ENCODE measurements around the gene TTR.

The TTR gene

DNA sequence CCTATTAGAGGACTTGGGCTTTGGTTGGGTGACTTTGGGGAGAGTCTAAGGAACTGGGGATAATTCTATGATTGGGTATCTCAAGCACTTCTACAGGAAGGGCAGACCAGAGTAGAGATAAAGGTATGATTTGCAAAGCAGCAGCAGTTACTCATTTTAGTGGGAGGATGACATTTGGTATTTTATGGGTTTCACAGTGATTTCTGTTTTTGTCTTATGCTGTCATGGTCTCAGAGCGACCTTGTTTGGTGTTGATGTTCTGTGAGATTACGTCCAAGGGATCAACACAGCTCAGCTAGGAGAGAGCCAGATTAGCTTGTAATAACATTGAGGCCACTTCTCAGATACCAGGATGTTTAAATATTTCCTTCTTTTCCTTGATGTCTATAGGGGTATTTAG, 18.2 kb downstream of the TTR start:
- no peak for DNase-seq (ENCODE audit: extremely low read depth, low read depth)
- TF ChIP-seq CTCF (IDR thresholded peaks at IDR 0.05; ENCODE audit: low read depth, low read length, missing control alignments), result no peak
- no peak overlapping the region for H3K4me3 ChIP-seq (replicated peaks; ENCODE audit: low read depth, low read length)

DNA sequence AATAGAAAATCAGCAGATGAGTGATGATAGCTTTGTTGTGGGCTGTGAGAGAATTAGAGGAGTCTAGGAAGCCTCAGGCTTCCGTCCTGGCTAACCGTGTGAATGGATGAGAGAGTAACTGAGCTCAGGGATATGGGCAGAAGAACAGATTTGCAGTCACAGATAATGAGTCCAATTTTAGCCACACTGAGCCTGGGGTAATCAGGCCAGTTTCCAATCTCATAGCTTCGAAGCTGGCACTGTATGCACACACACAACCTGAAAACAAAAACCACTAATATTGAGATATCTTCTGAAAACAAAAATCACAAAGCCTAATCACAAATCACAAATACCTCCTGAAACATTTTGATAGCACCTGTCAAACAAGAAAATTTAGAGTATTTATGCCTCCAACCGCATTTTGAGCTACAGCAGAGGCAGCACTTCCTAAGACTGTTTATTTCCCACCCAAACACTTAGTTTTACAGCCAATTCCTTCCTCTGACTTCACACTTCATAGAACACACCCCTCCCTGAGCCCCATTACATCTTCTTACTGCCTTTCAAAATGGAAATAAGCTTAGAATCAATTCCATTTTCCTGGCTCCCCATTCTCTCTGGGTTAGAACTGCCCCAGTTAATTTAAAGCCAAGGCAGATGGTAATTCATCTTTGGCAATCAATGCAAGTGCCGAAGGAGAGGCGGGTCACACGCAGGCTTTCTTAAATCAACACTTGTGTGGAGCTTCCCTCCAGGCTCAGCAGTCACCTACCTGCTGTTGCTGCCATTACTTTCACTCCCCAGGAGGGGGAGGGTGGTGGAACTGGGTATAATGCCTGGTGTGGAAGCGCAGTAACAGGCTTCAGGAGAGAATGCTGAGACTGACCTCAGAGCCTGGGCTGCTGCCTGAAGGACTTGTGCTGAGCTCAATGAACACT, 18.9 kb downstream of the TTR start:
- TF ChIP-seq CTCF (IDR thresholded peaks at IDR 0.05; ENCODE audit: low read depth, low read length, missing control alignments), result no peak
- H3K4me3 ChIP-seq (replicated peaks; ENCODE audit: low read depth, low read length), result no peak overlapping the region
- no peak for DNase-seq (ENCODE audit: extremely low read depth, low read depth)

GRCh38 chr18:31611511-31611910, 19.8 kb downstream of the TTR start:
- H3K4me3 ChIP-seq (replicated peaks; ENCODE audit: low read depth, low read length), result no peak overlapping the region
- no peak for TF ChIP-seq CTCF (IDR thresholded peaks at IDR 0.05; ENCODE audit: low read depth, low read length, missing control alignments)
- DNase-seq (ENCODE audit: extremely low read depth, low read depth), result no peak

DNA sequence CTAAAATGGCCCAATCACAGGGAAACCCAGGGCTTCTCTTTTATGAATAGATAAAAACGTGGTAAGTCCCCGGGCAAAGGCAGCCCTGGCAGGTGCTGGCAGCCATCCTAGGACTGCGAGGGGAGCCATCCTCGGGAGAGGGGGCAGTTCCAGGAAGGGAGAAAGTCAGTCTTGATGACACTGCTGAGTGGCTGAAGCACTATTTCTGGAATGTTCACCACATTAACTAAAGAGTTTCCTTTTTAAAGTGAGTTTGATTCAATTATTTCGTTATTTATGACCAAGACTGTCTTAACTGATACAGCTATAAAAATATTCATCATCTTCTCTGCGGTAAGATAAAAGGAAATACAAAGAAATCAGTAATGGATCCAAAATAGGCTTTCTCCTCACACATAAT, 20.4 kb downstream of the TTR start:
- no peak overlapping the region for H3K4me3 ChIP-seq (replicated peaks; ENCODE audit: low read depth, low read length)
- TF ChIP-seq CTCF (IDR thresholded peaks at IDR 0.05; ENCODE audit: low read depth, low read length, missing control alignments), result no peak
- DNase-seq (ENCODE audit: extremely low read depth, low read depth), result no peak

DNA sequence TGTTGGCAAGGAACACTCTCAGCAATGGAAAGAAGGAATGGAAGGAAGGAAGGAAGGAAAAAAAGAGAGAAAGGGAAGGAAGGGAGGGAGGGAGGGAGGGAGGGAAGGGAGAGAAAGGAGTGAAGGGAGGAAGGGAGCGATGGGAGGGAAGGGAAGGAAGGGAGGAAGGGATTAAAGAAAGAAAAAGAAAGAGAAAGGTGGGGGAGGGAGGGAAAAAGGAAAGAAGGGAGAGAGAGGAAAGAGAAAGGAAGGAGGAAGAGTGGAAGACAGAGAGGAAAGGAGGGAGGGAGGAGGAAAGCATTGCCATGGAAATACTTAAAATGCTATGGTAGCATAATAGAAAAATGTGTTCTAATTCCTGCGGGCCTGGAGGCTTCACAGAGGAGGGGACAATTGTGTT, 22.4 kb downstream of the TTR start:
- DNase-seq (ENCODE audit: extremely low read depth, low read depth), result no peak
- no peak for TF ChIP-seq CTCF (IDR thresholded peaks at IDR 0.05; ENCODE audit: low read depth, low read length, missing control alignments)
- H3K4me3 ChIP-seq (replicated peaks; ENCODE audit: low read depth, low read length), result no peak overlapping the region

GRCh38 chr18:31616586-31616985, 24.9 kb downstream of the TTR start:
- DNase-seq (ENCODE audit: extremely low read depth, low read depth), result no peak
- TF ChIP-seq CTCF (IDR thresholded peaks at IDR 0.05; ENCODE audit: low read depth, low read length, missing control alignments), result no peak
- no peak overlapping the region for H3K4me3 ChIP-seq (replicated peaks; ENCODE audit: low read depth, low read length)

All from HFF-Myc (cell line).